ENCODE measurements around the gene GJC1. TPM values are rescaled to one million over a fixed set of nuclear protein-coding genes. Genes with fewer than 3 reads are reported as not detected.

The GJC1 gene
- total RNA-seq, 8 experiments from 2014 or later: 1.4 to 43.0 (median 9.0) TPM

GRCh38 chr17:44779211-44780025, 50.7 kb downstream of the GJC1 start:
- Histone ChIP-seq H3K4me3 (peak overlapping the region in 3 of 5 donors; percentile 7 to 17 (median 9)), H3K27ac (peak overlapping the region; percentile 17 to 42), H3K4me1 (replicated peaks in 1 of 2) (peaks cover 12 to 16% of the 10 kb centered on the region in 2 donors)
- peak; percentile 35 to 58 (median 44) for ATAC-seq (replicated peaks in 6 of 8)
- WGBS, 10 experiments: 0 to 92% (median 60%) methylated on average over 1 to 2 of the region's 36 CpGs; no CpG with 5 or more reads in 7 of the 10 experiments
- in situ Hi-C loops (cut with MboI; ENCODE audit: low pct_unique_long_range_greater_than_20kb in 2 of 9, low sequenced_read_pairs in 9 of 9, unreplicated experiment in 9 of 9): loop anchor here in 3 of 9 experiments (10.0 kb wide), 1 partner anchor 85 kb away; no protein-coding TSS in a partner anchor

DNA sequence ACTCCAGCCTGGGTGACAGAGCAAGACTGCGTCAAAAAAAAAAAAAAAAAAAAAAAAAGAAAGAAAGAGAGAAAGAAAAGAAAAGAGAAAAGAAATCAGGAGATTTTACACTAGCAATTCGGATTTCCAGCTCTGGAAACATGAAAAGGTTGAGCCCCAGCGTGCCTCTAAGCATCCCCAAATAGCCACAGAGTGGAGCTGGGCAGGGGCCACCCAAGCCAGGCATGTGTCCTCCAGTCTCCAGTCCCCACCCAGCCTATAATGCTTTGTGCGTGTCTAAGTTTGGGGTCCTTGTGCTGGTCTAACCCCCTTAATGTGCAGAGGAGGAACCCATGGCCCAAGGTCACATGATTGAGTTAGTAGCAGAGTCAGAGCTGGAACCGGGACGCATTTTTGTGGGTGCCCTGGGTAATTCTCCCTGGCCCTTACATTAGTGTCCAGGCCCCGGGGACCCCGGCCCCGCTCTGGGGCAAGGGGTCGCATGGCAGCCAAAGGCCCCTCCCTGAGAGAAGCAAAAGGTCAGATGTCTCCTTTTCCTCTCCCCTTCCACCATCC, 51.4 kb downstream of the GJC1 start:
- H3K4me1 ChIP-seq (replicated peaks in 1 of 2): peaks cover 12 to 16% of the 10 kb centered on the region in 2 donors
- peak overlapping the region in 1 of 2 donors; percentile 42 for H3K27ac ChIP-seq
- in situ Hi-C loops (cut with MboI; ENCODE audit: low pct_unique_long_range_greater_than_20kb in 2 of 9, low sequenced_read_pairs in 9 of 9, unreplicated experiment in 9 of 9): loop anchor here in 3 of 9 experiments (10.0 kb wide), 1 partner anchor 86 kb away; no protein-coding TSS in a partner anchor
- no peak for ATAC-seq (replicated peaks in 6 of 8)
- WGBS, 10 experiments: 20 to 100% (median 66%) methylated on average over 1 to 4 of the region's 10 CpGs; no CpG with 5 or more reads in 2 of the 10 experiments
- H3K4me3 ChIP-seq: no peak overlapping the region

GRCh38 chr17:44777394-44778348, 52.4 kb downstream of the GJC1 start:
- in situ Hi-C loops (cut with MboI; ENCODE audit: low pct_unique_long_range_greater_than_20kb in 2 of 9, low sequenced_read_pairs in 9 of 9, unreplicated experiment in 9 of 9): loop anchor here in 3 of 9 experiments (10.0 kb wide), 1 partner anchor 87 kb away; no protein-coding TSS in a partner anchor
- WGBS, 10 experiments: 50 to 95% (median 53%) methylated on average over 2 to 4 of the region's 20 CpGs; no CpG with 5 or more reads in 7 of the 10 experiments

DNA sequence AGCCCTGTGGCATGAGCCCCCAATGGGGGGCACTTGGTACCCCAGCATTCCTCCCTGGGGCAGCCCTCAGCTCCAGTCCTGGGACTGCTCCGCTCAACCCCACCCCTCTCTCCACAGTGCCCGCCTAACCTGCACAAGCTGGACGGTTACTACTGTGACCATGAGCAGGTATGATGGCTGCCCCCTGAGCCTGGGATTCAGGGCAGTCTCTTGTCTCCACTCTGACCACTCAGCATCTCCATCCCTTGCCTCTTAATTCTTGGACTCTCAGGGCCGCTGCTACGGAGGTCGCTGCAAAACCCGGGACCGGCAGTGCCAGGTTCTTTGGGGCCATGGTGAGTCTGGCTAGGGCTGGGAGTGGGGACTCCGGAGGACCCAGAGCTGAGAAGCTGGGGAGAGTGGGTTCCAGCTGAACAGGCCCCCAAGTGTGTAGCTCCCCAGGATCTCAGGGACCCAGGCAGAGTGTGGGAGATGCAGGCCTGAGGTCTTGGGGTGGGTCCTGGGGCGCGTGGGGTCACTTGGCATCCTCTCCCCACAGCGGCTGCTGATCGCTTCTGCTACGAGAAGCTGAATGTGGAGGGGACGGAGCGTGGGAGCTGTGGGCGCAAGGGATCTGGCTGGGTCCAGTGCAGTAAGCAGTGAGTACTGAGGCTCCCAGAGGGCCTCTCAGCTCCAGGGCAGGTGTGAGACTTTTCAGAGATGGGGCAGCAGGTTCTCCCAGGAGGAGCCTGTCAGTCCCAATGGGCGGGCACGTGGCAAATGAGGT, 53.3 kb downstream of the GJC1 start:
- no peak for ATAC-seq (replicated peaks in 6 of 8)

More at GRCh38 chr17:44777394-44778348, 52.4 kb downstream of the GJC1 start:
- peaks cover 16 to 19% of the 10 kb centered on the region in 2 donors for H3K4me1 ChIP-seq (replicated peaks in 1 of 2)
- H3K4me3 ChIP-seq: no peak overlapping the region
- ATAC-seq (replicated peaks in 6 of 8): no peak
- no peak overlapping the region for H3K27ac ChIP-seq

GRCh38 chr17:44775838-44776621, 54.1 kb downstream of the GJC1 start:
- peak overlapping the region; percentile 28 to 44 for H3K27ac ChIP-seq
- in situ Hi-C loops (cut with MboI; ENCODE audit: low pct_unique_long_range_greater_than_20kb in 2 of 9, low sequenced_read_pairs in 9 of 9, unreplicated experiment in 9 of 9): loop anchor here in 3 of 9 experiments (10.0 kb wide), 1 partner anchor 89 kb away; no protein-coding TSS in a partner anchor
- WGBS, 10 experiments: 24 to 80% (median 25%) methylated on average over 3 to 14 of the region's 43 CpGs; no CpG with 5 or more reads in 6 of the 10 experiments
- peak overlapping the region; percentile 34 to 55 (median 44) for H3K4me3 ChIP-seq
- peaks cover 10 to 19% of the 10 kb centered on the region in 2 donors for H3K4me1 ChIP-seq (replicated peaks in 1 of 2)
- peak in 6 of 8 experiments; percentile 24 to 52 (median 36) for ATAC-seq (replicated peaks in 6 of 8)

More for the DNA sequence above, 53.3 kb downstream of the GJC1 start:
- H3K4me1 ChIP-seq (replicated peaks in 1 of 2): peaks cover 10 to 19% of the 10 kb centered on the region in 2 donors
- no peak overlapping the region for H3K4me3 ChIP-seq
- WGBS, 10 experiments: 83 to 98% methylated on average over 2 to 9 of the region's 19 CpGs; no CpG with 5 or more reads in 8 of the 10 experiments
- no peak overlapping the region for H3K27ac ChIP-seq
- in situ Hi-C loops (cut with MboI; ENCODE audit: low pct_unique_long_range_greater_than_20kb in 2 of 9, low sequenced_read_pairs in 9 of 9, unreplicated experiment in 9 of 9): loop anchor here in 3 of 9 experiments (10.0 kb wide), 1 partner anchor 88 kb away; no protein-coding TSS in a partner anchor

DNA sequence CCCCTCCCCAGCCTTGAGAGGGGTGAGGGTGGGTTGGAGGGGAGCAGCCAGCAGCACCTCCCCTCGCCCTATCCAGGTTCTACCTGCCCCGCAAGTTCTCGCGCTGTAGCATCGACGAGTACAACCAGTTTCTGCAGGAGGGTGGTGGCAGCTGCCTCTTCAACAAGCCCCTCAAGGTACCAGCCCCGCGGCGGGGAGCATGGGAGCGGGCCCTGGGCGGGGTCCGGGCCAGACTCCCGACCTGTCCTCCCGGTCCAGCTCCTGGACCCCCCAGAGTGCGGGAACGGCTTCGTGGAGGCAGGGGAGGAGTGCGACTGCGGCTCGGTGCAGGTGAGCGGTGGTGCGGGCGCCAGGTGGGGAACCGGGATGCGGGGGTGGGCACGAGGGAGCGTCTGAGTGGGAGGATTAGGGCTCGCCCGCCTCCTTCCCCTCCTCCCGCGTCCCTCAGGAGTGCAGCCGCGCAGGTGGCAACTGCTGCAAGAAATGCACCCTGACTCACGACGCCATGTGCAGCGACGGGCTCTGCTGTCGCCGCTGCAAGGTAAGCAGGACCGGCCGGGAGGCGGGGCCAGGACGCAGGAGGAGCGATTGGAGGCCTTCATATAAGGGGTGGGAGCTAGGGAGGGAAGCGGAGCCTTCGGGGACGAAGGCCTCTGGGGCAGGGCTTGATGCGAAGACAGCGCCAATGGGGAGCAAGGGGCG, 54.8 kb downstream of the GJC1 start:
- Histone ChIP-seq H3K27ac (peak overlapping the region; percentile 1 to 41), H3K4me1 (replicated peaks in 1 of 2) (peaks cover 10 to 19% of the 10 kb centered on the region in 2 donors), H3K4me3 (peak overlapping the region; percentile 34 to 55 (median 44))
- 1% methylated on average over 13 of the region's 50 CpGs; no CpG with 5 or more reads in 9 of the 10 experiments for WGBS, 10 experiments
- ATAC-seq (replicated peaks in 6 of 8): peak; percentile 83 to 92 (median 88)
- in situ Hi-C loops (cut with MboI; ENCODE audit: low pct_unique_long_range_greater_than_20kb in 2 of 9, low sequenced_read_pairs in 9 of 9, unreplicated experiment in 9 of 9): loop anchor here in 3 of 9 experiments (10.0 kb wide), 1 partner anchor 90 kb away; no protein-coding TSS in a partner anchor

DNA sequence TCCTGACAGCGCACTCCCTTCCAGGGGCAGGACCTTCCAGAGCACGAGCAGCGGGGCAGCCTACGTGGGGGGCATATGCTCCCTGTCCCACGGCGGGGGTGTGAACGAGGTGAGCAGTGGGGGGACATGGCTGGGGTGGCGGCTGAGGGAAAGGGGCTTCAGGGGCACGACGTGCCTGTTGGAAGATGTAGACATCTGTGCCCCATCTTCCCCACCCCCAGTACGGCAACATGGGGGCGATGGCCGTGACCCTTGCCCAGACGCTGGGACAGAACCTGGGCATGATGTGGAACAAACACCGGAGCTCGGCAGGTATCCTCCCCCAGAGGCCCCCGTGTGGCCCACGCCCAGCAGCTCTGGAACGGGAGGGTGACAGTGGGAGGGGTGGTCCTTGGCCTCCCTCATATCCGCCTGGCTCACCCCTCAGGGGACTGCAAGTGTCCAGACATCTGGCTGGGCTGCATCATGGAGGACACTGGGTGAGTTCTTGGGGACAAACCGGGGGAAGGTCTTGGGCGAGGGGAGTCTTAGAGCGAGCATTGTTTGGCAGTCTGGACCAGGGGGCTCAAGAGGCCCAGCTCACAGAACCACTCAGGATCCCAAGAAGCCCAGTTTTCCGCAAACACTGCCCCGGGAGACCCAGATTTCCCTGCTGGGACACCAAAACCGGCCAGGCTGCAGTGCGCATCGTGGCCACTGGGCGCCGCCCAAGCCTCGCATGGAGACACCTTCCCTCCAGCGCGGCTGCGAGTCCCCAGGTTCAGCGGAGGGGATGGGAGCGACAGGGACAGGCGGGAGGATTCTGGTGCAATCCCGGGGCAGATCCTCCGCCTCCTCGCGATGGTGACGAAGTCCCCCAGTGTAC, 55.6 kb downstream of the GJC1 start:
- in situ Hi-C loops (cut with MboI; ENCODE audit: low pct_unique_long_range_greater_than_20kb in 2 of 9, low sequenced_read_pairs in 9 of 9, unreplicated experiment in 9 of 9): loop anchor here in 4 of 9 experiments (10.0 to 25.0 kb wide), 2 partner anchors 88 to 90 kb away; no protein-coding TSS in a partner anchor
- Histone ChIP-seq H3K4me3 (peak overlapping the region; percentile 34 to 55 (median 44)), H3K27ac (peak overlapping the region; percentile 16 to 41), H3K4me1 (replicated peaks in 1 of 2) (peaks cover 8 to 17% of the 10 kb centered on the region in 2 donors)
- peak; percentile 10 to 50 (median 30) for ATAC-seq (replicated peaks in 6 of 8)
- 0 to 60% (median 2%) methylated on average over 1 to 5 of the region's 42 CpGs; no CpG with 5 or more reads in 6 of the 10 experiments for WGBS, 10 experiments

DNA sequence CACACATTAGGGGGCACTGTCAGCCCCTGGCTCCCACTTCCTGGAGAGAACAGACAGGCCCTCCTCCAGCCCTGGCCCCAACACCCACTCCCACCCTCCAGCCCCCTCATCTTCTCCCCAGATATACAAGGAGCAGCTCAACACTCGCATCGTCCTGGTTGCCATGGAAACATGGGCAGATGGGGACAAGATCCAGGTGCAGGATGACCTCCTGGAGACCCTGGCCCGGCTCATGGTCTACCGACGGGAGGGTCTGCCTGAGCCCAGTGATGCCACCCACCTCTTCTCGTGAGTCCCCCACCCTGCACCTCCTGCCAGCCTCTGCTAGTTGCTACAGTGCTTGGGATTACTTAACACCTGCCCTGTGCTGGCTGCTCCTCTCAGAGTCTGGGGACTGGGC, 56.9 kb downstream of the GJC1 start:
- Histone ChIP-seq H3K4me1 (replicated peaks in 1 of 2) (peaks cover 0 to 9% of the 10 kb centered on the region in 2 donors), H3K27ac (no peak overlapping the region), H3K4me3 (no peak overlapping the region)
- in situ Hi-C loops (cut with MboI; ENCODE audit: low pct_unique_long_range_greater_than_20kb in 2 of 9, low sequenced_read_pairs in 9 of 9, unreplicated experiment in 9 of 9): loop anchor here in 4 of 9 experiments (10.0 to 25.0 kb wide), 2 partner anchors 89 to 92 kb away; no protein-coding TSS in a partner anchor
- no peak for ATAC-seq (replicated peaks in 6 of 8)
- WGBS, 10 experiments: no CpG with 5 or more reads among the region's 6 CpGs

DNA sequence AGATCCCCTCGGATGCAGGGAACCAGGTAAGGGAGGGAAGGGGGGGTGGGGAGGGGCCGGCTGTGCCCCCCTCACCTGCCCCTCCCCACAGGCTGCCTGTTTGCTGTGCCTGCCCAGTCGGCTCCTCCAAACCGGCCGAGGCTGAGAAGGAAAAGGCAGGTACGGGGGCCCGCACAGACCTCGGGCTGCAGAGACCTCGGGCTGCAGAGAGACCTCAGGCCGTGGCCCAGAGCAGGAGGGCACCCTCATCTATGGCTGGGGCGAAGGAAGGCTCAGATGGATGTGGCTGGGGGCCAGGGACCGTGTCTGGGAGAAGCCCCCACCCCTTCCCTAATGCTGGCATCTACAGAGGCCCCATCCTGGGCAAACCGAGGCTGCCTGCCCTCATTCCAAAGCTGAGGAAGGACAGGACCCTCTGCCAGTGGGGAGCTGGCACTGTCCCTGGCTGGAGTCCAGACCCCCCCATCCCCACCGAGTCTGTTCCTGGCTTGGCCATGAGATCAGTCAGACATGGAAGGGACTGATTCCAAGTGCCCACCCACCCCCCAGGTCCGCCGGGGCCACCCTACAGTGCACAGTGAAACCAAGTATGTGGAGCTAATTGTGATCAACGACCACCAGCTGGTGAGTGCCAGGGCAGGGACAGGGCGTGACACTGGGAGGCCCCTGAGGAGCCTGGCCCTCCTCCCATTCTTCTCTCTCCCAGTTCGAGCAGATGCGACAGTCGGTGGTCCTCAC, 57.6 kb downstream of the GJC1 start:
- no peak overlapping the region for H3K27ac ChIP-seq
- WGBS, 10 experiments: 71% methylated on average over 4 of the region's 21 CpGs; no CpG with 5 or more reads in 9 of the 10 experiments
- ATAC-seq (replicated peaks in 6 of 8): no peak
- H3K4me3 ChIP-seq: no peak overlapping the region
- in situ Hi-C loops (cut with MboI; ENCODE audit: low pct_unique_long_range_greater_than_20kb in 2 of 9, low sequenced_read_pairs in 9 of 9, unreplicated experiment in 9 of 9): loop anchor here in 4 of 9 experiments (10.0 to 25.0 kb wide), 2 partner anchors 90 to 92 kb away; no protein-coding TSS in a partner anchor
- H3K4me1 ChIP-seq (replicated peaks in 1 of 2): peaks cover 0 to 9% of the 10 kb centered on the region in 2 donors
